ENCODE data around the gene CHRNB2.

GRCh38 chr1:154583773-154584172, 16.2 kb downstream of the CHRNB2 start:
- no peak for TF ChIP-seq HDAC1 (IDR thresholded peaks at IDR 0.05)
- TF ChIP-seq JUND (IDR thresholded peaks at IDR 0.05; ENCODE audit: borderline replicate concordance, low read depth, low read length) = no peak
- no peak for TF ChIP-seq JUND (tag; IDR thresholded peaks at IDR 0.05; ENCODE audit: borderline replicate concordance, low read depth, low read length)
- no peak for TF ChIP-seq ZNF639 (CRISPR knock-in tag; conservative IDR thresholded peaks at IDR 0.05 in 1 of 2, IDR thresholded peaks at IDR 0.05 in 1 of 2)
- no peak for TF ChIP-seq ZNF146 (CRISPR knock-in tag; IDR thresholded peaks at IDR 0.05; ENCODE audit: unreplicated experiment)
- TF ChIP-seq RHOXF2B (CRISPR knock-in tag; conservative IDR thresholded peaks at IDR 0.05) = no peak
- TF ChIP-seq GABPB1 (CRISPR knock-in tag; IDR thresholded peaks at IDR 0.05) = no peak
